Neural progenitor cell (in vitro differentiated cells): Measurements from ENCODE around the gene GAS6.

Experiments
- CTCF ChIP-seq: fragments of 200-600 bp; sonication (generic); IDR thresholded peaks from 2 replicates; pipeline ENCODE4 v1.5.1; 2017; ENCODE audit warnings: antibody characterized with exemption, mild to moderate bottlenecking
- EZH2 ChIP-seq: fragments of 200-600 bp; sonication (generic); IDR thresholded peaks from 2 replicates; pipeline ENCODE4 v1.6.1; 2017; ENCODE audit warnings: antibody characterized with exemption, mild to moderate bottlenecking, moderate library complexity
- EZH2phosphoT487 ChIP-seq: fragments of 200-600 bp; sonication (generic); IDR thresholded peaks from 2 replicates; pipeline ENCODE4 v1.6.1; 2017; ENCODE audit warnings: antibody characterized with exemption

GRCh38 chr13:113835461-113836270 lies 28.2 kb downstream of the GAS6 start:
- TF ChIP-seq CTCF, result no peak
- no peak for TF ChIP-seq EZH2
- no peak for TF ChIP-seq EZH2phosphoT487
